Superior temporal gyrus (tissue), 1 donor: ENCODE measurements around the gene DNAH7.
"Not testable (repeated sequence)": the region's sequence is repeated elsewhere in the genome, so short reads cannot be mapped to it uniquely, and the experiment has no call there.

Experiments used
- DNase-seq: peaks from one replicate; pipeline ENCODE4 v3.0.0-alpha.2; 2016; ENCODE audit errors: extremely low spot score

DNAH7 gene

DNA sequence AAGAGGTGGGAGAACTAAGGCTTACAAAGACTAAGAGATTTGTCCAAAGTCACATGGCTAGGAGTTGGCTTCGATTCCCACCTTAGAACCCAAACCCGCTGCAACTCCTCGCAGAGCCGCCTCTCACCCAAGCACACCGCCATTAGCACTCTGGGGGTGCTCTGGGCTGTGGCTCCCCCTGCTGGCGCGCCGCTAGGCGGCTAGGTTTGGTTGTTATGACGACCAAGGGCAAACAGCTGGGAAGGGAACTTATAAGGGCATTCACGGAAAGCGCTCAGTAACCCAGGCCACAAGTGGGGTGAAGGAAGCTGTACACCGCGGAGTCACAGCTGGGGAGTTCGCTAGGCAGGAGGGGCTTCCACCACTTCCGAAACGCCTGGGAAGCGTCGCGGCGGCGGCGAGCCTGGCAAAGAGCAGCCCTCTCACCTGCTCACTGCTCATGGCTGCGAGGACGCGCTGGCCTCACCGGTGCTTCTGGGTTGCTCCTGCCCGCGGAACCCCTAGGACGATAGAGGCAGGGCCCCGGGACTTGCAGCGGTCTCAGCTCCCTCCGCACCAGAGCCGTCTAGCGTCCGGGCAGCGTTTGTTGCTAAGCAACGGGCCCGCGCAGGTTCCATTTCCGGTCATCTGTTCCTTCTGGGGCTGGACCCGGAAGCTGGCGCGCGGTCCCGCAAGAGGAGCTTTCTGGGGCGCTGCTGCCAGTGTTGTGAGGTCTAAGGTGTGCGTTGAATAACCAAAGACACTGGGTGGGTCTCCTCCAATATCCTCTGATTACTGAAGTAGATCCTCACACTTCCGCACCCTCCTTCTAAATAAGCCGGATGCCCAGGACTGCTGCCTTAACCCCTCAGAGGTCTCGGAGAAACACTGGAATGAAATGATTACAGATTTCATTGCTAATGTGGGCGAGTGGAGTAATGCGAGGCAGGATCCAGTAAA is at the start of gene DNAH7:
TSS of gene DNAH7 (minus strand) at position 567 of the 939 bp plus-strand sequence. CDS start at position 441, 126 bp downstream.
- peak; percentile 89 for DNase-seq

DNA sequence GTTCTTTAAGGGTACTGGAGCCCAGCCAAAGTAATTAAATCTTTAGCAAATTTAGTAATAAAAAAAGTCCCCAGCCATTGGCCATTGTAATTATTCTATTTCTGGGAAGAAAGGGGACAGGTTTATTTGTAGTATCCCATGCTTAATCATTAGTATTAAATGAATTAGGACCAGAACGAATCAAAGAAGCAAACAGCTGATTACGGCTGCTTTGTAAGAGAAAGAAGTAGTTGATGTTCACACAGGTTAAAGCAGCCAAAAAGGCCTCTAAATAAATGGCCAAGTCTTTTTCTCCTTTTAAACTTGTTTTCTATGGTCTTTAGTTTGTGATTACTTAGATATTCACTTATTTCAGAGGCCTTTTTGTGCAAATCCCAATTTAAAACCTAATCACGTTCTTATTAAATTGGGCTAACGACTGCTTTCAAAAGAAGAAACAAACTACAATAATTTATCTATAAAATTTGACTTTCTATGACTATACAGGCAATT is 48.6 kb upstream of the DNAH7 start:
- DNase-seq: peak; percentile 43

DNA sequence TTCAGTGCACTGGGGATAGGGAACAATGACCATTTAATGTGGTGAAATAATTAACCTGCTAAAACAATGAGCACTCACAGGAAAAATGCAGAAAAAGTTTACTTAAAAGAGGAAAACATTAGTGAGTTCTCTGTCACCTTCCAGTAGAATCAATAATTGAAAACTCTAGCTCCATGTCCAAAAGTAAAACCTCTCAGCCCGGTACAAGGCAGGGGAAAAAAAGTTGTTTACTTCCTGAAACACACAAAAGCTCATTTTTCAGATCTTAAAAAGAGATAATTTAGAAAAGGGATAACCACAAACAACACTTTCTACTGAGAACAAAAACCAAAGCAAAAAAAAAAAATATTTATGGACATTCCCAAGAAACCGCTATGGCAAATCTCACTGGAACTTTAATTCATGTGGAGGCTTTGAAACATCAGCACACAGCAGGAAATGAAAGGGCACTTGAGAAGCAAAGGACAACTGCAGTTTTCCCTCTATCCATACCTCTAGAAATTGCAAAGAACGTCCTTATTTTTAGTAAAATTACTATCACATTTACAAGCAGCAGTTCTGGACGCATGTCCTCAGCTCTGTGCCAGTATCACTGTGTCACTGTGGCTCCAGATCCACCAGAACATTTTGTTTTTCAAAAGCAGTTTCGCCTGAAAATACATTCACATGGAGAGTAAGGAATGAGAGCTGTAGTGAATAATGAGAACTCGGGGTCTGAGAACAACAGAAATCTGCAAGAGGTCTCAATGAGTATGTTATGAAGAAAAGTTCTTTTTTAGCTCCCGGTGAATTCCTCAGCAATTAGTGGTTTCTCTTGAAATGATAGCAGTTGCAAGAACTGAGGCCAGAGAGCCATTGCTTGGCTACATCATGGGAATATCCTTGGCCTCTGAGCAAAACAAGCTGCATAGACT is 44.7 kb upstream of the DNAH7 start:
- DNase-seq: peak; percentile 76

DNA sequence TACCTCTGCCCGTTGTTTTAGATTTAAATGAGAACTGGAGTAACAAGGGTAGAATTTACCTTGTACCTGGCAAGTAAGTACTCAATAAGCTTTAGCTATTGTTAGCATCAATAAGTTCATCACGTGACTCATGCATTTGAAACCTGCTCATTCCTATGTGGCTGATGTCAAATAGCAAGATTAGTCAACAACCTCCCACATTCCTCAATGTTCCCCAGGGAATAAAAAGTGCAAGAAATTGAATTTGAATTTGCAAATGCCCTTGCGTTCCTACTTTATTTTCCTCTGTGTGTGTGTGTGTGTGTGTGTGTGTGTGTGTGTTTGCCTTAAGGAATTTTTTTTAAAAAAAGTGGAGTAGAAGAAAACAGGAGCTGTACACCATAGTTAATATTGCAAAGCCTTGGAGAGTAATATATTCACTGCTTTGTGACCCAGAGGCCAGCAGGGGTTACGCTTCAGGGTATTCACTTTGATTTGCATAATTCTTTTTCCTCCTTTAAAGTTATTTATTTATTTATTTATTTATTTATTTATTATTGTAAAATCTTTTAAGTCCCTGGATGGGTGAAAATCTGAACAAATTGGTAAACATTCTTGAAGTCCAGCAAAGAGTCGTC is 43.9 kb upstream of the DNAH7 start:
- DNase-seq: peak; percentile 31

DNA sequence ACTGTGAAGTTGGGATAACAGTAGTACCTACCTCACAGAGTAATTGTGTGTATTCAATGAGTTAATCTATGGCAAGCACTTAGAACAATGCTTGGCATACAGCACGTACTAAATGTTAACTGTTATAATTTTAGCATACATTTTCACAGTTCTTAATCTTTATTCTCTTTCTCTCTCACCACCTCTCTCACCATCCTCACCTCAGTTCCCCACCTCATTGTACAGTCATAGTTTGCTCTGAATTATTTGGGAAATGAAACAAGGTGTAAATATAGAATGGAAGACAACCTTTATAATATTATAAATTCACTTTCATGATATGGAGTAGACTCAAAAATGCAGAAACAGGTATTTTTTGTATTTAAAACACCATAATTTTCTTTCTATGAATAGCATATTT is 40.0 kb upstream of the DNAH7 start:
- DNase-seq: no peak

DNA sequence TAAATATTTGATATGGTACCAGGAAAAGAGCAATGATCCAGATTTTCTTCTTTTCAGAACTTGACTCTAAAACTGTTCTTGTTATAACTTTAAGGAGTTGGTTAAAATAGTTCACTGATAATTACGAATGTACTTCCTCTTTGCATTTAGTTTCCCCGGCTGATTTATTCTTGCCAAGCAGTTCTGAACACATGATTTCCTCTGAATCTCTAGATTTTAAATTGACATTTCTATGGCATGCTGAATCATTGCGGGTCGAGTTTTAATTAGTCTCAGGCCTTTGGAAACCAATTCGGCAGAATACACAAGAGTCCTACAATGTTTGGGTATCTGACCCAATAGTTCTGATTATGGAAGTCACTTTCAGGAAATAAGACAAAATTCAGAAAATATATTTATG is 37.3 kb upstream of the DNAH7 start:
- DNase-seq: no peak

DNA sequence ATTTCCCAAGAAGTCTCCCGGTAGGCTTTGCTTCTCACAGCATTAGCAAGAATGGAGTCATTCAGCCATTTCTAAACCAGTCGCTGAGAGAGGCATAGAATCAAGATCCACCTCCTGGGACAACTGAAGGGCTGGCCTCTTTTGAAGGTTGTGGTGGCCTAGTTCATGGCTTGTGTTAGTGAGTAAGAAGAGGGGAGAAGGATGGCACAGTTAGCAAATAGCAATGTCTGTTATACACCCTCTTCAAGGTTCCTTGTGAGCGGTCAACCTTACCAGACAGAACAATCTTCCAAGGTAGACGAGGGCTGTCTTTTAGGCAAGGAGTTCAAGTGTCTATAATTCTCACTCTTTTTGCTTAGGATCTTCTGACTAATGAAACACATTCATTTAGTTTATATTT is 35.4 kb upstream of the DNAH7 start:
- DNase-seq: no peak

DNA sequence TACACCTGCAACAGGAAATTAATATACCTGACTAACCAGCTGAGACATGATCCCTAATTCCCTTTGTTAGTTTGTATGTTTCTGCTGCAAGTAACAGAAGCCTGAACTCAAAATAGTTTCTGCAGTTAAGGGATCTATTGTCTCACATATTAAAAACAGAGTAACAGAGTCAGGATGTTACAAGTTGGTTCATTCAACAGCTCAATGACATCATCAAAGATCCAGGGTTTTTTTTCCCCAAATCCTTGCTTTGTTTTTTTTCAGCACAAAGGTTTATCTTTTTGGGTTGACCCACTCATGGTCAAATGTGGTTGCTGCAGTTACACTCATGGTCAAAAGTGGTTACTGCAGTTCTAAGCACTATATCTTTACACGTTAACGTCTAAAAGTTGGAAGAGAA is 35.0 kb upstream of the DNAH7 start:
- DNase-seq: no peak

DNA sequence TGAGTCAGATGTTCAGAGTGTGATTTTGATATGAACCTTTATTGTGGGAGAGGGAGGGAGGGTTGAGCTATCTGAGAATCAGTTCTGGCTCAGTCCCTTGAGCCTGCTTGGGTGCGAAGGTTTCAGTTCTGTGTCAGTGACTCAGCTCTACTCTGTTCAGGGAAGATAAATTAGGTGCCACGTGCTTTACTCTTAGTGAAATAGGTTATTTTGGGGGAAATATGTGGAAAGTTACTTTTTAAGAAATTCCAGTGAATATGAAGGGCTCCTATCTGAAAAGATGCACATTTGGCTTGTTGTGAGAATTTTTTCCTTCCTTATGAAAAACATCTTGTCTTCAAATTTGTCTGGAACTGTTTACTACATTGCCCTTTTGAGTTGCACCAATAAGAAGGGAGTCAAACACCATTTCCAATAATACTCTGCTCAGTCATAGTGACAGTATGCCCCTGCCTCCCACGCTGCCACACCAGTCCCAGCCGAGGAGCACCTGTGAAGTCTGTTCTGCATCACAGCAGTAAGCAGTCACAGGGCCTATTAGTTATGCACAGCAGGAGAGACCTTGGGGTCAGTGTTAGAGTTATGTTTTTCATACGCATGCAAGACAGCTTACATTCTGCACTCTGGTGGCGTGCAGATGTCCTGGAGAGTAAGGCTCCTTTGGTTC is 32.8 kb upstream of the DNAH7 start:
- no peak for DNase-seq

DNA sequence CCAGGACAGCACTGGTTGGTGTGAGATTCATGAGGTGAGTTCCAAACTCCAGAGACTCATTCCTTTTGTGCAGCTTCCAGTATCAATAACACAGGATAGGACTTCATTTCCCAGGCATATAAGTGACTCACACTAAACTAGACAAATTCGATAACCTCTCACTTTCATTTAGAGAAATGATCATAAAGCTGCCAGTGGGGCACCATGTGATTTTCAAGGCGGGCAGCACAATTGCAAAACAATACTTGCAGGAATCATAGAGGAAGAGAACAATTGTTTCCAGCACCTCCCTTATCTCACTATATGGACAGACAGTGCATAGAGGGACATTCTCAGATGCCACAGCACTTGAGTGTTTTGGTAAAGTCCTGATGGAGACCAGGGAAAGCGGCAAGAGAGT is 31.3 kb upstream of the DNAH7 start:
- DNase-seq: no peak

DNA sequence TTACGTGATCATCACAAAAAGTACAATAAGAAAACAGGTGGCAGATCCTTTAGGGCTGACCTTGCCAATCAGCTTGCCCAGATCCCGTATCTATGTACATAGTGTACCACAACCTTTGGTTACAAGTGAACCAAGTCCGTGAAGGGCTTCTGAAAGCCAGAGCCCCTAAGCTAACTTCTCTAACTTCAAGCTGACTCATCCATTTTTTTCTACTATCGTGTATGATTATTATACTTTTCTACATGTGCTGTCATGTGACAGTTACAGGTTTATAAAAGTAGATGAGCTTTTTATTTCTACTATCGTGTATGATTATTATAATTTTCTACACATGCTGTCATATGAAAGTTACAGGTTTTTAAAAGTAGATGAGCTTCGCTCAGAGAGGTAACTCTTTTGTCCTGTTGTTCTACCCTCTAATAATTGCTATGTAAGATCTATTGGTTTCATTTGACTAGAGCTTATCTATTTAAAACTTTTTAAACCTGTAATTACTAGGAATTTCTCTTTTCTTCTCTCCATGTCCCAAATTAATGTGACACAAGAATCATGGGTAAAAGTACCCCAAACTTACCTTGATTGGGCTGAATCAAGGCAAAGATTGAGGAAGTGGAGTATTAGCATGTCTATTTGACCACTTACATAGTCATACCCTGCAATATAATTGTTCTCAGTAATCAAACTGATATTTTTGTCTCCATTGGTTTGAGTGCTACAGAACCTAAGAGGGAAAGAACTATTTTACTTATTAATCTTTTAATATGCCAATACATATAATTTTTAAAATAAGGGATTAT is 29.4 kb upstream of the DNAH7 start:
- DNase-seq: no peak

DNA sequence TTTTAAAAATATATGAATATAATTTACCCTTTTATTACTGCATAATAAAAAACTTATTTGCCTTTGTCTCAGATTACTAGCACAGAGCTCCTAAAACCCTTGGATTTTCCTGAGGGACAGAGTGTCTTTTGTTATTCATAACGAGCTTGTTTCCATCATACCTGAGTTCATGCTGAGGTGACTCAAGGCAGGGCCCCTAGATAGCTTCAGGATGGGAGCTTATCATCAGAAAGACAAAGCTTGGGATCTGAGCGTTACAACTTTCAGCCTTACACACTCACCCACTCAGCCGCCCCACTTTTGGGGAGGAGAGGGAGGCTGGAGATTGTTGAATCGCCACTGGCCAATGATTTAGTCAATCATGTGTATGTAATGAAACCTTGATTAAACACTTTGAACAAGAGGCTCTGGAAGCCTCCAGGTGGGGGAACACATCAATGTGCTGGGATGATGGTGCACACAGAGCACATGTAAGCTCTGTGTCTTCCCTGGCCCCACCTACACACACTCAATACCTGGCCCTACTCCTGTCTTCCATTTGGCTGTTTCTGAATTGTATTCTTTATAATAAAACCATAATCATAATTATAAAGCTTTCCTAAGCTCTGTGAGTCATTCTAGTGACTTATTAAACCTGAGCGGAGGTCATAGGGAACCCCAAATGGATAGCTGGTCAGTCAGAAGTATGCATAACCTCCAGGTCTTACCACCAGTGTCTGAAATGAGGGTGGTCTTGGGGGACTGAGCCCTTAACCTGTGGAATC is 28.5 kb upstream of the DNAH7 start:
- no peak for DNase-seq

DNA sequence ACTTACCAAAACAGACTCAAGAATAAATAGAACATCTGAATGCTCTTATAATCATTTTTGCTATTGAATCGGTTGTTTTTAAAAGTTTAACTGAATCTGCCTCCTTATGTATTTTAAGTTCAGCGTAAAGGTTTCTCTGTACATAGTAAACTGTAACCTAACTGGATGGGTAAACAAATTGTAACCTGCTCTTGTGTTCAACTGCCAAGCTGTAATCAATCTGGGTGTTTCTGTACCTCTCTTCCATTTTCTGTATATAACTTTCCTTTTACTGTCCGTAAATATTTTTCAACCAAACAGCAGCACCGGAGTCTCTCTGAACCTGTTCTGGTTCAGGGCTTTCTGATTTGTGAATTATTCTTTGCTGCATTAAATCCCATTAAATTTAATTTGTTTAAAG is 27.6 kb upstream of the DNAH7 start:
- no peak for DNase-seq

DNA sequence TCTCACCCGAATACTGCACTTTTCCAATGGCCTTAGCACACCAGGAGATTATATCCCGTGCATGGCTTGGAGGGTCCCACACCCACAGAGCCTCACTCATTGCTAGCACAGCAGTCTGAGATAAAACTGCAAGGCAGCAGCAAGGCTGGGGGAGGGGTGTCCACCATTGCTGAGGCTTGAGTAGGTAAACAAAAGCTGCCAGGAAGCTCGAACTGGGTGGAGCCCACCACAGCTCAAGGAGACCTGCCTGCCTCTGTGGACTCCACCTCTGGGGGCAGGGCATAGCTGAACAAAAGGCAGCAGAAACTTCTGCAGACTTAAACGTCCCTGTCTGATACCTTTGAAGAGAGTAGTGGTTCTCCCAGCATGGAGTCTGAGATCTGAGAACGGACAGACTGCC is 20.8 kb upstream of the DNAH7 start:
- DNase-seq: not testable (repeated sequence)

DNA sequence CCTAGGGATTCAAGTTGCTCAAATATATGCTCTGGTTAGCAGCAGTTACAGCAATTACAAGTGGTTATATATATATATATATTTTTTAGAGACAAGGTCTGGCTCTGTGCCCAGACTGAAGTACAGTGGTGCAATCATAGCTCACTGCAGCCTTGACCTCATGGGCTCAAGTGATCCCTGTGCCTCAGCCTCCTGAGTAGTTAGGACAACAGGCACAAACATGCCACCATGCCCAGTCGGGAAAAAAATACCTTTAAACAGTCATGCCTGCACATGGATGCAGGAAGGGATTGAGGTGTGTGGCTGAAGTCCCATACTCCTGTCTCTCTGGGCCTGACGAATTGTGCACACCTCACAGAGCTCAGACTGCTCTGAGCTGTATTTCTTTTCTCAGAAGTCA is 19.6 kb upstream of the DNAH7 start:
- DNase-seq: no peak

DNA sequence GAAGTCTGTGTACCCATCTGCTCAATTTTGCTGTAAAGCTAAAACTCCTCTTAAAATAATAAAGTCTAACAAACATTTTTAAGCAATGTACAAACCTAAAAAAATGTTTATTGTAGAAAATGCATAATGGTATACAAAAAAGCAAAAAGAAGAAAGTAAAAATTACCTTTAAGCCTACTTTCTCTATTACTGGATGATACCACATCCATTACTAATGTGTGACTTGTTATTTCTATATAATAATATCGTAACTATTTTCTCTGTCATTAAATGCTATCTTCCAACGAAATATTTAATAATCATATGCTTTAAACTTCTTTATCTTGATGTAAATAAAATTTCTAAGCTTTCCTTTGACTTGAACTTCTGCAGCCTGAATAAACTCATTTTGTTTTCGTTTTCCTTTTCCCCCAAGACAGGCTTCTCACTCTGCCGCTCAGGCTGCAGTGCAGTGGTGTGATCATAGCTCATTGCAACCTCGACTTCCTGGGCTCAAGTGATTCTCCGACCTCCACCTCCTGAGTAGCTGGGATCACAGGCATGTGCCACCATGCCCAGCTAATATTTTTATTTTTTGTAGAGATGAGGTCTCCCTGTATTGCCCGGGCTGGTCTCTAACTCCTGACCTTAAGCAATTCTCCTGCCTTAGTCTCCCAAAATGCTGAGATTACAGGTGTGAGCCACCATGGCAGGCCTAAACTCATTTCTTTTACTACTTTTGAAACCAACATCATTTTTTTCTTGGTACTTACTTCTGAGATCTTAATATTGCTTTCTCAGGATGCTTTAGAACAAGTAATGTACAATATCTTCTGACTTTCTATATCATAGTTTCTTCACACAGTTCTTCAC is 18.1 kb upstream of the DNAH7 start:
- DNase-seq: no peak

DNA sequence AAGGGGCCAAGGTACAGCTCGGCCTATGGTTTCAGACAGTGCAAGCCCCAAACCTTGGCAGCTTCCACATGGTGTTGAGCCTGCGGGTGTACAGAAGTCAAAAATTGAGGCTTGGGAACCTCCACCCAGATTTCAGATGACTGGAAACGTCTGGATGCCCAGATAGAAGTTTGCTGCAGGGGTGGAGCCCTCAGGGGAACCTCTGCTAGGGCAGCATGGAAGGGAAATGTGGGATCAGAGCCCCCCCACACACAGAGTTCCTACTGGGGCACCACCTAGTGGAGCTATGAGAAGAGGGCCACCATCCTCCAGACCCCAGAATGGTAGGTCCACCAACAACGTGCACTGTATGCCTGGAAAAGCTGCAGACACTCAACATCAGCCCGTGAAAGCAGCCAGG is 15.0 kb upstream of the DNAH7 start:
- DNase-seq: no peak

DNA sequence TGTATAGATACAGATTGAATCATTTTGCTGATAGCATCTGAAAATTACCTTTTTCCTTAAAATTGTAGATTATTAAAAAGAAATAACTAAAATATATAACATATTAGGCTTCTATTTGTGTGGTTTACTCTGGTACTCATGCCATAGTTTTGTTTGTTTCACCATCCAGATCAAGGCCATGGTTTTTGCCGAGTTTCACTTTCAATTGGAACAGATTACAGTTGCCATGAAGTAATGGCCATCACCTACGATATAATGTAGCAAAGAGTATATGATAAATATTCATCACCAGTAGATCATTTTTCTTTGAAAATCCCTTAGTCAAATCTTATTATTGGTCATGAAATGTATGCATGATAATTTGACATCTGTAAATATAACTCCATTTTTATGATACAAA is 11.9 kb upstream of the DNAH7 start:
- no peak for DNase-seq

DNA sequence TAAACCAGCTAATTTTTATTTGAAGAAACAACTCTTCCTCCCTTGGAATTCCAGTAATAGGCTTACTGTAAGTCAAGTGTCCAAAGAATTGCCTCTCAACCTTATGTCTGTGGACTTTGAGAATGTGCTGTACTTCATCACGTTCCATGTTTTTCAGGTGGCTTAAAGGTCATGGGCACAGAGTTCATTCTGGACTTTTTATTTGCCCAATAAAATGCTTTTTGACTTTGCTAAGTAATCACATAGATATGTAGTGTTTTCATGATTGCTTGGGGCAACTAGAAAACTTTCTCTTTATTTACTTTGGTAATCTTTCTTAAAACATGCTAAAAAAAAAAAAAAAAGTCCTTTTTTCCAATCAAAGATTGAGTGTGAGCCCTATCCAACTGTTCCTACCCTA is 10.4 kb upstream of the DNAH7 start:
- DNase-seq: no peak
